Peyer's patch (tissue), 4 donors: ENCODE measurements around the gene HDAC4.

Source experiments
- POLR2A ChIP-seq, 2 donors: fragments of 450-650 bp; IDR thresholded peaks; one replicate each; pipeline ENCODE4 v1.5.1; 2017; ENCODE audit warnings: antibody characterized with exemption in 2 of 2, mild to moderate bottlenecking in 2 of 2, moderate library complexity in 2 of 2
- TF ChIP-seq, protein P1 (sequence below), 6 experiments: fragments of 450-650 bp in 4 of 6; fragments of 200-600 bp in 2 of 6; sonication (generic) in 1 of 6; IDR thresholded peaks; one replicate each; pipeline ENCODE4 v1.5.1; 2017 to 2019; ENCODE audit warnings: antibody characterized with exemption in 6 of 6, mild to moderate bottlenecking in 3 of 6, moderate library complexity in 1 of 6

DNA sequence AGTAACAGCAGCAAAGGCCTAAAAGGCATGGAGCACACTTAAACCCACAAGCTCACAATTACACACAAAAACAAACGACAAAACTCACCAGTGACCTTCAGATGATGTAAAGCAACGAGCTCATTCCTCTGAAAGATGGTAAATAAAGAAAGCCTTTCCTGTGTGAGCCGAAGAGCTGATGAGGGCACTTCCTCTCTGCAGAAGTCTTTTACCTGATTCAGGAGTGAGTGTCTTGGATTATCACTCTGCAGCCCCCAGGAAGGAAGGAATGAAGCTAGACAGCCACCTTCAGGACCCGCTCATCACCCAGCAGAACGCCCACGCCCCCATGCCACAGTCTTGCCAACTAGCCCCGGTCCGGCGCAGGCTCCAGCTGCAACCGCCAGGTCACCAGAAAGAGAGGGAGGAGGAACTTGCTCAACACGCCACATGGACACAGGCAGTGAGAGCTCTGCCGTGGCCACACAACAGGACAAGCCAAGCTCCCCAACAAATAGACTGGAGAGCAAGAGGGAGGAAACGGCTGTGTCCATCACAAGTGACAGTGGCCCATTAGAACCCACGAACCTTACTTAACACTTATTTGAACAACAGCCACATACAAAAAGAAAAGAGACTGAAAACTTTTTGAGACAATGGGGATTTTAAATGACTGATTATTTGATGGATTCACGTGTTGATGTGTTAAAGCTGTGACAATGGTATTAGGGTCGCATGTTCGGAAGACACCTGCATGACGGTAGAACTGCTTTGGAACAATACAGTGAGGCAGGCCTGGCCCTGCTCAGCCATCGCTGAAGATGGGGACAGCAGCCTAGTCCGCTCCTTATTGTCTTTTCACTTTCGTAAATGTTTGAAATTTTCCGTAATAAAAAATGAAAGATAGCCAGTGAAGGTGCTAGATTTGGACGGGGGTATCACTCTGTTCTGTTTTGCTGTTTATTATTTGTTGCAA lies 127.3 kb downstream of the HDAC4 start:
- no peak for TF ChIP-seq POLR2A (IDR thresholded peaks at IDR 0.05)
- TF ChIP-seq, protein P1, sequence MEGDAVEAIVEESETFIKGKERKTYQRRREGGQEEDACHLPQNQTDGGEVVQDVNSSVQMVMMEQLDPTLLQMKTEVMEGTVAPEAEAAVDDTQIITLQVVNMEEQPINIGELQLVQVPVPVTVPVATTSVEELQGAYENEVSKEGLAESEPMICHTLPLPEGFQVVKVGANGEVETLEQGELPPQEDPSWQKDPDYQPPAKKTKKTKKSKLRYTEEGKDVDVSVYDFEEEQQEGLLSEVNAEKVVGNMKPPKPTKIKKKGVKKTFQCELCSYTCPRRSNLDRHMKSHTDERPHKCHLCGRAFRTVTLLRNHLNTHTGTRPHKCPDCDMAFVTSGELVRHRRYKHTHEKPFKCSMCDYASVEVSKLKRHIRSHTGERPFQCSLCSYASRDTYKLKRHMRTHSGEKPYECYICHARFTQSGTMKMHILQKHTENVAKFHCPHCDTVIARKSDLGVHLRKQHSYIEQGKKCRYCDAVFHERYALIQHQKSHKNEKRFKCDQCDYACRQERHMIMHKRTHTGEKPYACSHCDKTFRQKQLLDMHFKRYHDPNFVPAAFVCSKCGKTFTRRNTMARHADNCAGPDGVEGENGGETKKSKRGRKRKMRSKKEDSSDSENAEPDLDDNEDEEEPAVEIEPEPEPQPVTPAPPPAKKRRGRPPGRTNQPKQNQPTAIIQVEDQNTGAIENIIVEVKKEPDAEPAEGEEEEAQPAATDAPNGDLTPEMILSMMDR (IDR thresholded peaks at IDR 0.05): no peak
